Chondrocyte (in vitro differentiated cells): ENCODE data around the gene TMEM158. TPM values are rescaled to one million over a fixed set of nuclear protein-coding genes. Genes with fewer than 3 reads are reported as not detected.

ENCODE experiments used
- DNase-seq: peaks from one replicate; pipeline ENCODE4 v3.0.0; 2021; ENCODE audit warnings: mixed read lengths, low spot score
- H3K27ac Mint-ChIP-seq: one replicate; pipeline ENCODE4 v1.8.0; 2021; ENCODE audit warnings: mild to moderate bottlenecking, moderate library complexity, mixed read lengths; ENCODE audit not compliant: unreplicated experiment
- H3K27me3 Mint-ChIP-seq: 2 replicates; pipeline ENCODE4 v1.8.0; 2021; ENCODE audit warnings: low read depth, mixed read lengths
- H3K36me3 Mint-ChIP-seq: 2 replicates; pipeline ENCODE4 v1.8.0; 2021; ENCODE audit warnings: low read depth, mixed read lengths
- H3K4me1 Mint-ChIP-seq: 2 replicates; pipeline ENCODE4 v1.8.0; 2021; ENCODE audit warnings: low read depth, mild to moderate bottlenecking, mixed read lengths
- H3K4me3 Mint-ChIP-seq: one replicate; pipeline ENCODE4 v1.8.0; 2021; ENCODE audit warnings: mild to moderate bottlenecking, moderate library complexity, mixed read lengths; ENCODE audit not compliant: unreplicated experiment
- H3K9me3 Mint-ChIP-seq: 2 replicates; pipeline ENCODE4 v1.8.0; 2021; ENCODE audit warnings: low read depth, mixed read lengths
- total RNA-seq: library from RNA; stranded (reverse); gene quantifications from 3 replicates; pipeline ENCODE4 v1.2.1, GENCODE V29; 2021
- TF ChIP-seq, protein P1 (sequence below): fragments of 200-600 bp; sonication (generic); IDR thresholded peaks from 2 replicates; pipeline ENCODE4 v1.5.0; 2021; ENCODE audit warnings: antibody characterized with exemption, mild to moderate bottlenecking, moderate library complexity

TMEM158 gene
- total RNA-seq, 1 donor from 2014 or later, result 6.9 TPM

- Mint-ChIP-seq H3K4me1 (no peaks in the 10 kb centered on the region), H3K27me3 (no peaks in the 10 kb centered on the region), H3K27ac (no peak overlapping the region), H3K9me3 (no peaks in the 10 kb centered on the region), H3K4me3 (no peak overlapping the region), H3K36me3 (no peaks in the 10 kb centered on the region)
- DNase-seq, result no peak
- TF ChIP-seq, protein P1, sequence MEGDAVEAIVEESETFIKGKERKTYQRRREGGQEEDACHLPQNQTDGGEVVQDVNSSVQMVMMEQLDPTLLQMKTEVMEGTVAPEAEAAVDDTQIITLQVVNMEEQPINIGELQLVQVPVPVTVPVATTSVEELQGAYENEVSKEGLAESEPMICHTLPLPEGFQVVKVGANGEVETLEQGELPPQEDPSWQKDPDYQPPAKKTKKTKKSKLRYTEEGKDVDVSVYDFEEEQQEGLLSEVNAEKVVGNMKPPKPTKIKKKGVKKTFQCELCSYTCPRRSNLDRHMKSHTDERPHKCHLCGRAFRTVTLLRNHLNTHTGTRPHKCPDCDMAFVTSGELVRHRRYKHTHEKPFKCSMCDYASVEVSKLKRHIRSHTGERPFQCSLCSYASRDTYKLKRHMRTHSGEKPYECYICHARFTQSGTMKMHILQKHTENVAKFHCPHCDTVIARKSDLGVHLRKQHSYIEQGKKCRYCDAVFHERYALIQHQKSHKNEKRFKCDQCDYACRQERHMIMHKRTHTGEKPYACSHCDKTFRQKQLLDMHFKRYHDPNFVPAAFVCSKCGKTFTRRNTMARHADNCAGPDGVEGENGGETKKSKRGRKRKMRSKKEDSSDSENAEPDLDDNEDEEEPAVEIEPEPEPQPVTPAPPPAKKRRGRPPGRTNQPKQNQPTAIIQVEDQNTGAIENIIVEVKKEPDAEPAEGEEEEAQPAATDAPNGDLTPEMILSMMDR, result no peak
Observed at GRCh38 chr3:45258317-45258716, 32.2 kb upstream of the TMEM158 start.

DNA sequence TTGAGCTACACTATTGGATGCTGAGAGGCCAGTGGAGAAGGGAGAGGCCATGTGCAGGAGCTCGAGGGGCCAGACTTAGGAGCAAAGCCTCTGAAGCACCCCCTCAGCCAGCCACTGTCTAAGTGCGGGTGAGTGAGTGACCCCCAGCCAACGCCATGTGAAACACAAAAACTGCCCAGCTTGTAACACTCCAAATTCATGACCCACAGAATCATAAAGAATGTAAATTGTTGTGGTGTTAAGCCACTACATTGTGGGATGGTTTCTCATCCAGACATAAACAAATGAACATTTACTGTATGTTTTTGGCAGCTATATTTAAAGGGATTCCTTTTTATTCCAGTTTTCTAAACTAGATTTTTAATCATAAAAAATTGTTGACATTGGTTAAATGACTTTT, 27.2 kb upstream of the TMEM158 start:
- no peaks in the 10 kb centered on the region for H3K36me3 Mint-ChIP-seq
- no peaks in the 10 kb centered on the region for H3K4me1 Mint-ChIP-seq
- no peaks in the 10 kb centered on the region for H3K9me3 Mint-ChIP-seq
- no peak for DNase-seq
- TF ChIP-seq, protein P1, result no peak
- H3K27me3 Mint-ChIP-seq, result no peaks in the 10 kb centered on the region
- H3K27ac Mint-ChIP-seq, result no peak overlapping the region
- no peak overlapping the region for H3K4me3 Mint-ChIP-seq

- no peak for DNase-seq
- Mint-ChIP-seq H3K9me3 (no peaks in the 10 kb centered on the region), H3K4me1 (no peaks in the 10 kb centered on the region), H3K27ac (no peak overlapping the region), H3K27me3 (no peaks in the 10 kb centered on the region), H3K36me3 (no peaks in the 10 kb centered on the region), H3K4me3 (no peak overlapping the region)
- TF ChIP-seq, protein P1, result no peak
Observed at GRCh38 chr3:45252826-45253225, 26.7 kb upstream of the TMEM158 start.

DNA sequence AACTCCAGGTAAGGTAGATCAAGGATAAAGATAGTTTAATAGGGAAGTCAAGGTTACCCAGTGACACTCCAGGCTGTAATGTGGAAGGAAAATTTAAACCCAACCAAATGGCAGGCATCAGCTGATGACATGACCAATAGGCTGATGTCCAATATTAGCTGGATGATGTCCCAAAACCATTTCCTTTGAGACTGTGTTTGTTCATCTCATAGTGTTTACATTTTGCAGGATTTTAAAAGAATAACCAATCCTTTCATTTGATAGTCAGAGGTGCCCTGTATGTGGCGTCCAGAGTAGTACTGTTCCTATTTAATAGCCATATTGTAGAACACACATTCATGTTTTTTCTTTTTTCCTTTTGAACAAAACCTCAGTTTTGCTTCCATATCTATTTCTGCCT, 23.3 kb upstream of the TMEM158 start:
- Mint-ChIP-seq H3K36me3 (no peaks in the 10 kb centered on the region), H3K9me3 (no peaks in the 10 kb centered on the region), H3K27ac (no peak overlapping the region), H3K27me3 (peaks cover 2% of the 10 kb centered on the region), H3K4me3 (no peak overlapping the region), H3K4me1 (no peaks in the 10 kb centered on the region)
- TF ChIP-seq, protein P1, result no peak
- DNase-seq, result no peak

DNA sequence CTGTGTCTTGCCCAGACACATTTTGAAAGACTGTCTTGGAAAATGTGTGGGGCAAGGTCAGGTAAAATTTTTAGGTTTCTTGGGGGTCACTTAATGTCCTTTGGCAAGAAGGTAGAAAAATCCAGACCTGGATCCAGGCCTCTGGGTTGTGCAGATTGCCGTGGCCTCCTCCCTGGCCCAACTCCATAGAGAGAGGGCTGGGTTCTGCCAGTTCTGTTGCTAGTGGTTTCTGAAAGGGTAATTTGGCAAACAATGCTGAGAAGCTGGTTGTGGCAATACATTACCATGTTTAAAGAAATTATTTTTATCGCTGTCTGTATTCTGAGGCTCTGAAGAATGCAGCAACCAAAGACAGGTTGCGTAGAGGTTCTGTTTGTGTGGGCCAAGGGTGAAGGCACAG, 20.2 kb upstream of the TMEM158 start:
- H3K36me3 Mint-ChIP-seq, result no peaks in the 10 kb centered on the region
- H3K27me3 Mint-ChIP-seq, result peaks cover 2% of the 10 kb centered on the region
- DNase-seq, result no peak
- TF ChIP-seq, protein P1, result no peak
- no peak overlapping the region for H3K27ac Mint-ChIP-seq
- H3K9me3 Mint-ChIP-seq, result no peaks in the 10 kb centered on the region
- no peaks in the 10 kb centered on the region for H3K4me1 Mint-ChIP-seq
- no peak overlapping the region for H3K4me3 Mint-ChIP-seq
